Thoracic aorta (tissue), 2 donors: Measurements from ENCODE around the gene CYYR1. TPM values are rescaled to one million over a fixed set of nuclear protein-coding genes. Genes with fewer than 3 reads are reported as not detected.

Experiments
- ATAC-seq: fragments of 150-250 bp; one replicate; pipeline ENCODE4 v1.8.0; 2017; ENCODE audit warnings: low read depth; ENCODE audit not compliant: insufficient number of reproducible peaks, low FRiP score
- DNase-seq: peaks from one replicate; pipeline ENCODE4 v3.0.0-alpha.2; 2020; ENCODE audit warnings: low spot score
- H3K27ac ChIP-seq, 2 donors: fragments of 200-600 bp; sonication (generic); 1 replicate in 1 of 2; 2 replicates in 1 of 2; pipeline ENCODE4 v1.5.1; 2016; ENCODE audit warnings: mild to moderate bottlenecking in 2 of 2, moderate library complexity in 2 of 2
- H3K27me3 ChIP-seq: fragments of 200-600 bp; sonication (generic); replicated peaks from 2 replicates; pipeline ENCODE4 v1.6.0; 2016; ENCODE audit warnings: mild to moderate bottlenecking; ENCODE audit not compliant: insufficient read depth
- H3K36me3 ChIP-seq: fragments of 200-600 bp; sonication (generic); one replicate; pipeline ENCODE4 v1.5.1; 2016
- H3K4me1 ChIP-seq, 2 donors: fragments of 200-600 bp; sonication (generic); 1 replicate in 1 of 2; 2 replicates in 1 of 2; pipeline versions ENCODE4 v1.5.1 to v1.6.0; 2016; ENCODE audit warnings: low read depth in 2 of 2, mild to moderate bottlenecking in 1 of 2; ENCODE audit not compliant: control insufficient read depth in 1 of 2
- H3K4me3 ChIP-seq: fragments of 200-600 bp; sonication (generic); 2 replicates; pipeline ENCODE4 v1.5.1; 2016; ENCODE audit warnings: mild to moderate bottlenecking
- H3K9me3 ChIP-seq: fragments of 200-600 bp; sonication (generic); 2 replicates; pipeline ENCODE4 v1.5.1; 2016
- CTCF ChIP-seq: fragments of 200-600 bp; sonication (generic); IDR thresholded peaks from one replicate; pipeline ENCODE4 v1.5.1; 2019; ENCODE audit warnings: antibody characterized with exemption
- total RNA-seq, 2 donors: library from RNA; depleted of rRNA; stranded (reverse); fragments of >200 nt; gene quantifications; one replicate each; pipeline versions ENCODE4 v1.1.0 to v1.2.3, GENCODE V29; 2016

Gene CYYR1
- total RNA-seq, 2 donors from 2014 or later = 6.6 to 15.8 TPM

- Histone ChIP-seq H3K27me3 (no peaks in the 10 kb centered on the region), H3K9me3 (no peaks in the 10 kb centered on the region), H3K36me3 (no peaks in the 10 kb centered on the region), H3K4me3 (no peak overlapping the region), H3K27ac (no peak overlapping the region), H3K4me1 (peaks cover 0 to 4% of the 10 kb centered on the region in 2 donors)
- ATAC-seq = no peak
- no peak for TF ChIP-seq CTCF
- DNase-seq = no peak
Observed at GRCh38 chr21:26505211-26505610, 67.9 kb downstream of the CYYR1 start.

- H3K4me3 ChIP-seq = no peak overlapping the region
- H3K36me3 ChIP-seq = no peaks in the 10 kb centered on the region
Observed at GRCh38 chr21:26503414-26503813, 69.7 kb downstream of the CYYR1 start.

GRCh38 chr21:26501495-26502021, 71.5 kb downstream of the CYYR1 start:
- H3K27ac ChIP-seq = no peak overlapping the region
- H3K9me3 ChIP-seq = no peaks in the 10 kb centered on the region
- no peaks in the 10 kb centered on the region for H3K27me3 ChIP-seq
- no peak for ATAC-seq
- no peak overlapping the region for H3K4me3 ChIP-seq
- no peak for TF ChIP-seq CTCF
- no peak for DNase-seq
- H3K4me1 ChIP-seq = no peaks in the 10 kb centered on the region
- no peaks in the 10 kb centered on the region for H3K36me3 ChIP-seq

More at GRCh38 chr21:26503414-26503813, 69.7 kb downstream of the CYYR1 start:
- H3K27ac ChIP-seq = no peak overlapping the region
- DNase-seq (no peak), ATAC-seq (no peak)
- no peaks in the 10 kb centered on the region for H3K27me3 ChIP-seq
- no peak for TF ChIP-seq CTCF
- H3K4me1 ChIP-seq = peaks cover 0 to 4% of the 10 kb centered on the region in 2 donors
- H3K9me3 ChIP-seq = no peaks in the 10 kb centered on the region

- no peak for TF ChIP-seq CTCF
- H3K27ac ChIP-seq = no peak overlapping the region
- no peaks in the 10 kb centered on the region for H3K9me3 ChIP-seq
- no peaks in the 10 kb centered on the region for H3K4me1 ChIP-seq
- no peak overlapping the region for H3K4me3 ChIP-seq
- no peaks in the 10 kb centered on the region for H3K36me3 ChIP-seq
- H3K27me3 ChIP-seq = no peaks in the 10 kb centered on the region
- ATAC-seq (no peak), DNase-seq (no peak)
Observed at GRCh38 chr21:26499495-26499894, 73.6 kb downstream of the CYYR1 start.

GRCh38 chr21:26495283-26495849, 77.7 kb downstream of the CYYR1 start:
- Histone ChIP-seq H3K27ac (no peak overlapping the region), H3K9me3 (no peaks in the 10 kb centered on the region), H3K4me1 (no peaks in the 10 kb centered on the region), H3K36me3 (no peaks in the 10 kb centered on the region), H3K4me3 (no peak overlapping the region), H3K27me3 (no peaks in the 10 kb centered on the region)
- no peak for TF ChIP-seq CTCF
- no peak for DNase-seq
- ATAC-seq = no peak
